ENCODE results near the gene PTPRT. TPM values are rescaled to one million over a fixed set of nuclear protein-coding genes. Genes with fewer than 3 reads are reported as not detected.

PTPRT gene
- total and polyA plus RNA-seq, 2 donors (not counting 1 experiment from before 2014, with no cell fraction given), result not detected

DNA sequence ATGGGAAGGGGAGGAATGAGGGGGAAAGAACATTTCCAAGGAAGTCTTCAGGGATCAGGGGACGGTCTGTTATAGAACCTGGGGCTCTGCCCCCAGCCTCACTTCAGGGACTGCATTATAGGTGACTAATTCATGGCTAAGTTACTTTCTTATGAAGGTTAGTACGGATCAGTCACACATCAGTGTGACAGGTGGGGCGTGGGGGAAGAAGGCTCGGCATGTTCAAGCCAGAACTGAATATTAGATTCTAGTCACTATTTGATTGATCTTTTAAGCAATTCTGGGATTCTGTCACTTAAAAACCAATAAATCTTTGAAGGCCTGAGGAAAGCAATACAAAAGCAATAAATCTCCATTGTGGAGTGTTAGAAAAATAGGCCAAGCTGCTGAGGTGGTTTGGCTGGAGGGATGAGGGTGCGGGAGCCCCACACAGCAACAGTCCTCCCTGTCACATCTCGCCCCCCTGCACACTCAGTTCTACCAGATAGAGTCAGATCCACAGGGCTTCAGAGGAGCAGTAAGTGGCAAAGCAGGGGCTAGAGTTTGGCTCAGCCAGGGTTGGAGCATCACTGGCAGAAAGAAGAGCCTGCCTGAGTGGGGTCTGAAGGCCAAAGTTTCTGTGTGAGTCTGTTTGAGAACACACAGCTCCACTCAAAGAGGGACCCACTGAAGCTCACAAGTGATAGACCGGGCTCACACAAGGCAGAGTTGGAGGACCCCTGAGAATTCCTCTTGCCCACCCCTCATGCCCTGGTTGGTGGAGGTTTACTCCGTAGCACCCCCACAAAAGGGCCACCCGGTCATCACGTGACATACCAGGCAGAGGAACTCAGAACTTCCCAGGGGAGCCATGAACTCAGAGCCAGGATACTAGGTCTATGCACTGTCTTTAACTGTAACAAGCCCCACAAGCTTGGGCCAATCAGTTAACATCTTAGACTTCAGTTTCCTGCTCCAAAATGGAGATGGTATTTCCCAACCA is 843.2 kb downstream of the PTPRT start:
- no peaks in the 10 kb centered on the region for H3K4me1 ChIP-seq (ENCODE audit: control insufficient read depth, extremely low read depth, insufficient read depth, low read length)
- H3K79me2 ChIP-seq (ENCODE audit: control insufficient read depth, insufficient read depth, low read length), result no peaks in the 10 kb centered on the region
- no peaks in the 10 kb centered on the region for H3K9me3 ChIP-seq (ENCODE audit: control insufficient read depth, insufficient read depth, low read depth, low read length)
- TF ChIP-seq EZH2 (IDR thresholded peaks at IDR 0.05; ENCODE audit: low read length, missing control alignments) (no peak), CTCF (conservative IDR thresholded peaks at IDR 0.05 in 1 of 2, IDR thresholded peaks at IDR 0.05 in 1 of 2; ENCODE audit: low read depth in 1 of 2, low read length in 2 of 2) (no peak)
- no peaks in the 10 kb centered on the region for H3K27me3 ChIP-seq (ENCODE audit: control insufficient read depth, insufficient read depth, low read length)
- no peaks in the 10 kb centered on the region for H4K20me1 ChIP-seq (ENCODE audit: control insufficient read depth, extremely low read depth, insufficient read depth, low read length)
- H3K36me3 ChIP-seq (ENCODE audit: control insufficient read depth, insufficient read depth, low read length), result no peaks in the 10 kb centered on the region
- no peak overlapping the region for H3K27ac ChIP-seq (ENCODE audit: insufficient read depth, low read length)
- H2AFZ ChIP-seq (ENCODE audit: low read length), result no peak overlapping the region
- DNase-seq (ENCODE audit: low read depth in 2 of 2), result no peak
- no peak overlapping the region for H3K9ac ChIP-seq (ENCODE audit: insufficient read depth, low read length)
- H3K4me3 ChIP-seq (replicated peaks in 1 of 4; ENCODE audit: control extremely low read depth in 1 of 4, insufficient read depth in 1 of 4, low read depth in 3 of 4, low read length in 4 of 4), result no peak overlapping the region
- H3K4me2 ChIP-seq (ENCODE audit: extremely low read depth, insufficient read depth, low read length), result no peak overlapping the region

DNA sequence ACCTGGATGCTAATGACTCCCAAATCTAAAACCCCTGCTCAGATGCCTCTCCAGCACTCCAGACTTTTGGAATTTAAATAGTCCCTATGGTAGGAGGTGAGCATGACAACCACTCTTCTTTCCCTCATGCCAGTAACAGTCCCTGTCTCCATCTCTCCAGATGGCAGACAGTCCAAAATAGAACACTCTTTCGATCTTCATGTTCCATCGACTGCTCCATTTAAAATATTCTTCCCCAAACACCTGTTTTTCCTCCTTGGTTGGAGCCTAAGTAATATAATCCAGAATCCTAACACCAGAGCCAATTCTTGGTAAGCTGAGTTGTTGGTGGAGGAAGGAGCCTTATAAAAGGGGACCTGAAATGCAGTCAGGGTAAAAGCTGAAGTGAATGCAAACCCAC is 848.1 kb downstream of the PTPRT start:
- Histone ChIP-seq H3K36me3 (ENCODE audit: control insufficient read depth, insufficient read depth, low read length) (no peaks in the 10 kb centered on the region), H3K4me1 (ENCODE audit: control insufficient read depth, extremely low read depth, insufficient read depth, low read length) (no peaks in the 10 kb centered on the region), H3K9me3 (ENCODE audit: control insufficient read depth, insufficient read depth, low read depth, low read length) (no peaks in the 10 kb centered on the region), H3K27ac (ENCODE audit: insufficient read depth, low read length) (no peak overlapping the region), H3K4me2 (ENCODE audit: extremely low read depth, insufficient read depth, low read length) (no peak overlapping the region), H3K9ac (ENCODE audit: insufficient read depth, low read length) (no peak overlapping the region), H3K4me3 (replicated peaks in 1 of 4; ENCODE audit: control extremely low read depth in 1 of 4, insufficient read depth in 1 of 4, low read depth in 3 of 4, low read length in 4 of 4) (no peak overlapping the region), H2AFZ (ENCODE audit: low read length) (no peak overlapping the region), H3K27me3 (ENCODE audit: control insufficient read depth, insufficient read depth, low read length) (no peaks in the 10 kb centered on the region), H4K20me1 (ENCODE audit: control insufficient read depth, extremely low read depth, insufficient read depth, low read length) (no peaks in the 10 kb centered on the region), H3K79me2 (ENCODE audit: control insufficient read depth, insufficient read depth, low read length) (no peaks in the 10 kb centered on the region)
- DNase-seq (ENCODE audit: low read depth in 2 of 2), result no peak
- TF ChIP-seq EZH2 (IDR thresholded peaks at IDR 0.05; ENCODE audit: low read length, missing control alignments), result no peak
- no peak for TF ChIP-seq CTCF (conservative IDR thresholded peaks at IDR 0.05 in 1 of 2, IDR thresholded peaks at IDR 0.05 in 1 of 2; ENCODE audit: low read depth in 1 of 2, low read length in 2 of 2)

DNA sequence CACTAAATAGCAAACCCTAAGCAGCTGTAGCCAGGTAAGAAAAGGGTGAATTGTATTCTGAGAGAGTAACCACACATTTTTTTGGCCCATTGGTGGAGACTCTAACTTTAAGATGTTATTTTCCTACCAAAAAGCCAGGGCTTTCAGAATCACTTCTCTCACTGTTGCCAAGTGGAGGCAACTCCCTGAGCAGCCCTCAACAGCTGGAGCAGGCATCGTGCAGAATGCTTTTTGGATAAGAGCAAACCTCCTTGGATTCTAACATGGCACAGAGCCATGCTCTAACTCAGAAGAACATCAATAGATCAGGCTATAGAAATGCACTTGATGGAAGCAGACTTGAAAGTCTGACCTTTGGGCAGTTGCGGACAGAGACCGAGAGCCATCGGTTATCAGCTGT is 849.3 kb downstream of the PTPRT start:
- no peak for TF ChIP-seq CTCF (conservative IDR thresholded peaks at IDR 0.05 in 1 of 2, IDR thresholded peaks at IDR 0.05 in 1 of 2; ENCODE audit: low read depth in 1 of 2, low read length in 2 of 2)
- TF ChIP-seq EZH2 (IDR thresholded peaks at IDR 0.05; ENCODE audit: low read length, missing control alignments), result no peak
- no peak overlapping the region for H3K9ac ChIP-seq (ENCODE audit: insufficient read depth, low read length)
- DNase-seq (ENCODE audit: low read depth in 2 of 2), result no peak
- H3K4me2 ChIP-seq (ENCODE audit: extremely low read depth, insufficient read depth, low read length), result no peak overlapping the region
- H4K20me1 ChIP-seq (ENCODE audit: control insufficient read depth, extremely low read depth, insufficient read depth, low read length), result no peaks in the 10 kb centered on the region
- no peaks in the 10 kb centered on the region for H3K79me2 ChIP-seq (ENCODE audit: control insufficient read depth, insufficient read depth, low read length)
- no peaks in the 10 kb centered on the region for H3K36me3 ChIP-seq (ENCODE audit: control insufficient read depth, insufficient read depth, low read length)
- no peak overlapping the region for H3K27ac ChIP-seq (ENCODE audit: insufficient read depth, low read length)
- no peak overlapping the region for H3K4me3 ChIP-seq (replicated peaks in 1 of 4; ENCODE audit: control extremely low read depth in 1 of 4, insufficient read depth in 1 of 4, low read depth in 3 of 4, low read length in 4 of 4)
- H3K9me3 ChIP-seq (ENCODE audit: control insufficient read depth, insufficient read depth, low read depth, low read length), result no peaks in the 10 kb centered on the region
- H2AFZ ChIP-seq (ENCODE audit: low read length), result no peak overlapping the region
- H3K27me3 ChIP-seq (ENCODE audit: control insufficient read depth, insufficient read depth, low read length), result no peaks in the 10 kb centered on the region
- no peaks in the 10 kb centered on the region for H3K4me1 ChIP-seq (ENCODE audit: control insufficient read depth, extremely low read depth, insufficient read depth, low read length)
